Mesenteric fat pad (tissue), 1 donor: ENCODE data around the gene STK10. TPM values are rescaled to one million over a fixed set of nuclear protein-coding genes. Genes with fewer than 3 reads are reported as not detected.

ENCODE experiments used
- DNase-seq: peaks from one replicate; pipeline ENCODE4 v3.0.0-alpha.2; 2020; ENCODE audit warnings: low spot score
- total RNA-seq: library from RNA; stranded (reverse); fragmentation: NEBNext Ultra II Directional; extraction: Animal tissue kit (Norgen Biotek cat#: 25700); gene quantifications from one replicate; pipeline ENCODE4 v1.2.1, GENCODE V29; 2021
- donor health status: DM: yes; HTN: yes; CAD: no.

STK10 gene
- total RNA-seq, 1 donor from 2014 or later, result 82.2 TPM

GRCh38 chr5:172110921-172111851, 76.8 kb downstream of the STK10 start:
- no peak for DNase-seq

GRCh38 chr5:172110260-172110815, 77.7 kb downstream of the STK10 start:
- no peak for DNase-seq

- DNase-seq, result no peak
These were observed 78.3 kb downstream of the STK10 start for GRCh38 chr5:172109749-172110148.

GRCh38 chr5:172107571-172107970, 80.5 kb downstream of the STK10 start:
- no peak for DNase-seq

- DNase-seq, result no peak
These were observed 81.3 kb downstream of the STK10 start for GRCh38 chr5:172106511-172107356.

GRCh38 chr5:172105811-172106210, 82.2 kb downstream of the STK10 start:
- no peak for DNase-seq

- DNase-seq, result no peak
These were observed 83.0 kb downstream of the STK10 start for GRCh38 chr5:172104801-172105701.

- DNase-seq, result no peak
These were observed 84.0 kb downstream of the STK10 start for GRCh38 chr5:172104021-172104420.

- no peak for DNase-seq
These were observed 85.0 kb downstream of the STK10 start for GRCh38 chr5:172102913-172103626.

- no peak for DNase-seq
These were observed 85.7 kb downstream of the STK10 start for GRCh38 chr5:172102218-172102870.

GRCh38 chr5:172101547-172102217, 86.3 kb downstream of the STK10 start:
- no peak for DNase-seq

GRCh38 chr5:172098883-172099282, 89.1 kb downstream of the STK10 start:
- DNase-seq, result no peak

GRCh38 chr5:172098046-172098445, 90.0 kb downstream of the STK10 start:
- DNase-seq, result no peak

- DNase-seq, result no peak
These were observed 90.7 kb downstream of the STK10 start for GRCh38 chr5:172097356-172097755.

GRCh38 chr5:172096207-172096940, 91.7 kb downstream of the STK10 start:
- DNase-seq, result no peak

- no peak for DNase-seq
These were observed 92.4 kb downstream of the STK10 start for GRCh38 chr5:172095368-172096206.

GRCh38 chr5:172093965-172094364, 94.1 kb downstream of the STK10 start:
- DNase-seq, result no peak
